OCI-LY7 (cell line): ENCODE results near the gene CCSAP. TPM values are rescaled to one million over a fixed set of nuclear protein-coding genes. Genes with fewer than 3 reads are reported as not detected.

ENCODE experiments used
- BruUV-seq: library from RNA; stranded (reverse); fragments of 400-500 nt; replicated peaks from 2 replicates; lab custom pipeline; 2021; lab: Mats Ljungman, UMichigan
- CTCF ChIA-PET: fragments of 300-600 bp; sonication (Branson Sonifier 250); formaldehyde crosslinking; loops from one replicate; lab custom pipeline; 2022; ENCODE audit warnings: antibody characterized with exemption; ENCODE audit not compliant: unreplicated experiment; lab: Charles Lee
- POLR2A ChIA-PET: fragments of 300-600 bp; sonication (Branson Sonifier 250); formaldehyde crosslinking; loops from one replicate; lab custom pipeline; 2022; ENCODE audit warnings: antibody characterized with exemption; lab: Charles Lee
- DNase-seq: peaks from one replicate; pipeline ENCODE4 v3.0.0-alpha.2; 2015; ENCODE audit warnings: low spot score
- H2AFZ ChIP-seq: fragments of 200-600 bp; sonication (generic), shearing (Covaris generic); 2 replicates; pipeline ENCODE4 v1.6.1; 2014; ENCODE audit warnings: mild to moderate bottlenecking, antibody characterized with exemption, low read length, moderate library complexity
- H3K27ac ChIP-seq: fragments of 200-600 bp; sonication (generic); 2 replicates; pipeline ENCODE4 v1.5.1; 2014; ENCODE audit warnings: mixed run types, low read depth, mild to moderate bottlenecking, moderate library complexity, low read length, inconsistent platforms; ENCODE audit not compliant: poor library complexity, severe bottlenecking
- H3K36me3 ChIP-seq: fragments of 200-600 bp; sonication (generic); 2 replicates; pipeline ENCODE4 v1.6.1; 2014; ENCODE audit warnings: mild to moderate bottlenecking, antibody characterized with exemption, low read length, moderate library complexity, mixed read lengths; ENCODE audit not compliant: insufficient read depth
- H3K4me1 ChIP-seq: fragments of 200-600 bp; sonication (generic); 2 replicates; pipeline ENCODE4 v1.5.1; 2014; ENCODE audit warnings: mild to moderate bottlenecking, low read length; ENCODE audit not compliant: insufficient read depth, poor library complexity, severe bottlenecking
- H3K4me2 ChIP-seq: fragments of 200-600 bp; sonication (generic); 2 replicates; pipeline ENCODE4 v1.6.1; 2014; ENCODE audit warnings: mild to moderate bottlenecking, low read length
- H3K4me3 ChIP-seq: fragments of 200-600 bp; sonication (generic); 2 replicates; pipeline ENCODE4 v1.5.1; 2014; ENCODE audit warnings: mild to moderate bottlenecking, low read depth, low read length; ENCODE audit not compliant: poor library complexity, severe bottlenecking
- H3K79me2 ChIP-seq: fragments of 200-600 bp; sonication (generic); 2 replicates; pipeline ENCODE4 v1.6.1; 2016; ENCODE audit warnings: low read depth, mild to moderate bottlenecking, low read length, moderate library complexity, mixed read lengths; ENCODE audit not compliant: insufficient read depth
- H3K9me2 ChIP-seq: fragments of 200-600 bp; sonication (generic); 2 replicates; pipeline ENCODE4 v1.6.1; 2016; ENCODE audit warnings: mild to moderate bottlenecking, low read length, mixed read lengths; ENCODE audit not compliant: insufficient read depth
- H3K9me3 ChIP-seq: fragments of 200-600 bp; sonication (generic); 2 replicates; pipeline ENCODE4 v1.6.1; 2014; ENCODE audit warnings: mild to moderate bottlenecking, mixed run types, low read length, mixed read lengths
- H4K20me1 ChIP-seq: fragments of 200-600 bp; sonication (generic); 2 replicates; pipeline ENCODE4 v1.6.1; 2014; ENCODE audit warnings: mild to moderate bottlenecking, antibody characterized with exemption, low read length, moderate library complexity, mixed read lengths; ENCODE audit not compliant: insufficient read depth
- EZH2phosphoT487 ChIP-seq: fragments of 200-600 bp; sonication (generic); IDR thresholded peaks from 2 replicates; pipeline ENCODE4 v1.6.1; 2018; ENCODE audit warnings: low read depth, borderline replicate concordance, mild to moderate bottlenecking, mixed run types, antibody characterized with exemption, low read length, moderate library complexity, mixed read lengths
- intact Hi-C: fragments of 100-400 bp; cut with micrococcal nuclease; formaldehyde crosslinking; loops from one replicate; pipeline ENCODE4 v1.10.0; 2022; ENCODE audit not compliant: unreplicated experiment
- total RNA-seq, 2 experiments: library from RNA; depleted of rRNA in 1 of 2; stranded (reverse); fragments of >200 nt in 1 of 2; shearing (Covaris generic) in 1 of 2; gene quantifications; 2 replicates each; pipeline ENCODE4 v1.2.3, GENCODE V29; 2014 to 2022
- TF ChIP-seq, protein P1 (sequence below): fragments of 200-600 bp; sonication (generic); conservative IDR thresholded peaks from 2 replicates; pipeline ENCODE4 v1.5.1; 2014; ENCODE audit warnings: mild to moderate bottlenecking, antibody characterized with exemption, low read length, moderate library complexity, mixed read lengths

Gene CCSAP
- total RNA-seq, 2 experiments from 2014 or later, result 10.5 to 15.7 TPM

GRCh38 chr1:229280037-229280828, 62.6 kb downstream of the CCSAP start:
- DNase-seq, result no peak
- Histone ChIP-seq H3K79me2 (peaks cover 5% of the 10 kb centered on the region; the same call in 1 of the 2 replicates), H3K9me2 (no peaks in the 10 kb centered on the region), H3K9me3 (peaks cover 5% of the 10 kb centered on the region; the same call in 1 of the 2 replicates), H3K4me3 (no peak overlapping the region), H3K4me2 (no peak overlapping the region), H3K4me1 (no peaks in the 10 kb centered on the region), H3K36me3 (no peaks in the 10 kb centered on the region), H4K20me1 (0 out of 2 replicates have a peak, but pooled peaks cover 3% of the 10 kb centered on the region), H2AFZ (no peak overlapping the region), H3K27ac (no peak overlapping the region)
- intact Hi-C loops, result no loop called here
- no peak for TF ChIP-seq EZH2phosphoT487
- TF ChIP-seq, protein P1, sequence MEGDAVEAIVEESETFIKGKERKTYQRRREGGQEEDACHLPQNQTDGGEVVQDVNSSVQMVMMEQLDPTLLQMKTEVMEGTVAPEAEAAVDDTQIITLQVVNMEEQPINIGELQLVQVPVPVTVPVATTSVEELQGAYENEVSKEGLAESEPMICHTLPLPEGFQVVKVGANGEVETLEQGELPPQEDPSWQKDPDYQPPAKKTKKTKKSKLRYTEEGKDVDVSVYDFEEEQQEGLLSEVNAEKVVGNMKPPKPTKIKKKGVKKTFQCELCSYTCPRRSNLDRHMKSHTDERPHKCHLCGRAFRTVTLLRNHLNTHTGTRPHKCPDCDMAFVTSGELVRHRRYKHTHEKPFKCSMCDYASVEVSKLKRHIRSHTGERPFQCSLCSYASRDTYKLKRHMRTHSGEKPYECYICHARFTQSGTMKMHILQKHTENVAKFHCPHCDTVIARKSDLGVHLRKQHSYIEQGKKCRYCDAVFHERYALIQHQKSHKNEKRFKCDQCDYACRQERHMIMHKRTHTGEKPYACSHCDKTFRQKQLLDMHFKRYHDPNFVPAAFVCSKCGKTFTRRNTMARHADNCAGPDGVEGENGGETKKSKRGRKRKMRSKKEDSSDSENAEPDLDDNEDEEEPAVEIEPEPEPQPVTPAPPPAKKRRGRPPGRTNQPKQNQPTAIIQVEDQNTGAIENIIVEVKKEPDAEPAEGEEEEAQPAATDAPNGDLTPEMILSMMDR, result no peak
- ChIA-PET POLR2A (no interaction called here), CTCF (no interaction called here)
- BruUV-seq, result no TSS peak

DNA sequence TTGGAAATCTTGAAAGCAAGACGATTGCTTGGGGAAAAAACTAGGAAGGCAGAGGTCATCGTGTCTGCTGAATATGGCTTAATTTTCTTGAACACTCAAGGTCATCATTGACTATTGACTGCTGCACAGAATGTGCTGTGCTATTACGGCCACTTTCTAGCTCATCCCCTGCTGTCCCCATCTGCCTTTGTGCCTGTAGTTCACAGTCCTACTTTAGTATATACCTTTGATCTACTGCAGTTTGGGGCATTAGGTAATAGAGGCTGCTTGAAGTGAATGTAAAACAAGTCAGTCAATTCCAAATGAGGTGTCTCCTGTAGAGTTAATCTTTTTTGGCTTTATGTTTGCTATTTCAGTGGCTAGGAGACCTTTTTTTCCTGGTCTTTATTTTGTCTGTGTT, 63.6 kb downstream of the CCSAP start:
- peaks cover 9% of the 10 kb centered on the region; the same call in 1 of the 2 replicates for H3K79me2 ChIP-seq

More for the DNA sequence above, 63.6 kb downstream of the CCSAP start:
- no peak for DNase-seq
- intact Hi-C loops, result no loop called here
- H3K27ac ChIP-seq, result no peak overlapping the region
- H3K9me2 ChIP-seq, result no peaks in the 10 kb centered on the region
- no peaks in the 10 kb centered on the region for H3K4me1 ChIP-seq
- H2AFZ ChIP-seq, result no peak overlapping the region
- H3K4me3 ChIP-seq, result no peak overlapping the region
- ChIA-PET POLR2A (no interaction called here), CTCF (interaction anchor here (0.6 kb wide), 1 partner anchor 1720 kb away, joined by 5 read pairs; no protein-coding TSS in a partner anchor)
- H4K20me1 ChIP-seq, result 0 out of 2 replicates have a peak, but pooled peaks cover 3% of the 10 kb centered on the region
- no peak overlapping the region for H3K4me2 ChIP-seq
- H3K36me3 ChIP-seq, result no peaks in the 10 kb centered on the region
- peaks cover 5% of the 10 kb centered on the region; the same call in 1 of the 2 replicates for H3K9me3 ChIP-seq
- TF ChIP-seq, protein P1, result no peak
- no peak for TF ChIP-seq EZH2phosphoT487
- BruUV-seq, result no TSS peak
